Transverse colon (tissue), 4 donors: ENCODE results near the gene ZBTB7C. TPM values are rescaled to one million over a fixed set of nuclear protein-coding genes. Genes with fewer than 3 reads are reported as not detected.

Source experiments
- DNase-seq: peaks from one replicate; pipeline ENCODE4 v3.0.0-alpha.2; 2019
- H3K27ac ChIP-seq, 4 donors: fragments of 200-600 bp; sonication (generic); 2 replicates each; pipeline ENCODE4 v1.5.1; 2016 to 2018; ENCODE audit warnings: inconsistent platforms in 4 of 4
- H3K27me3 ChIP-seq: fragments of 200-600 bp; sonication (generic); 2 replicates; pipeline ENCODE4 v1.5.1; 2017; ENCODE audit warnings: inconsistent platforms
- H3K36me3 ChIP-seq, 4 donors: fragments of 200-600 bp; sonication (generic); 2 replicates each; pipeline ENCODE4 v1.5.1; 2017 to 2019; ENCODE audit warnings: inconsistent platforms in 4 of 4
- H3K4me1 ChIP-seq, 4 donors: fragments of 200-600 bp; sonication (generic); 2 replicates each; pipeline ENCODE4 v1.5.1; 2017 to 2020; ENCODE audit warnings: inconsistent platforms in 4 of 4
- H3K4me3 ChIP-seq, 4 donors: fragments of 200-600 bp; sonication (generic); 1 replicate in 1 of 4; 2 replicates in 3 of 4; pipeline versions ENCODE4 v1.5.1 to v1.6.1; 2017 to 2019; ENCODE audit warnings: inconsistent platforms in 4 of 4
- H3K9me3 ChIP-seq, 2 donors: fragments of 200-600 bp; sonication (generic); 2 replicates each; pipeline ENCODE4 v1.5.1; 2017 to 2019; ENCODE audit warnings: inconsistent platforms in 2 of 2
- EP300 ChIP-seq: sonication (generic); formaldehyde crosslinking; IDR thresholded peaks from one replicate; pipeline ENCODE4 v1.6.1; 2017; ENCODE audit warnings: antibody characterized with exemption, low read depth
- POLR2A ChIP-seq: fragments of 450-650 bp; IDR thresholded peaks from one replicate; pipeline ENCODE4 v1.6.1; 2016; ENCODE audit warnings: antibody characterized with exemption, mild to moderate bottlenecking, moderate library complexity
- POLR2AphosphoS5 ChIP-seq, 3 donors: sonication (generic); formaldehyde crosslinking; IDR thresholded peaks; one replicate each; pipeline ENCODE4 v1.6.1; 2016; ENCODE audit warnings: antibody characterized with exemption in 3 of 3
- WGBS, 2 donors: methylation state at CpG; one replicate each; pipeline ENCODE4 v1.1.5; 2018; ENCODE audit warnings: low coverage in 1 of 2; 5-methylcytosine and 5-hydroxymethylcytosine counted together
- in situ Hi-C, 4 donors: fragments of 200-750 bp; cut with MboI; loops; one replicate each; pipeline versions ENCODE4 v1.15.0 to v1.15.1; 2017; ENCODE audit warnings: low sequenced_read_pairs in 3 of 4, low pct_ligation_motif_present in 1 of 4, low pct_unique_long_range_greater_than_20kb in 1 of 4
- intact Hi-C: fragments of 100-400 bp; cut with DNase I; formaldehyde crosslinking; loops from one replicate; pipeline ENCODE4 v1.15.1; 2023; ENCODE audit warnings: low total_unique reads
- total RNA-seq, 4 donors: library from RNA; depleted of rRNA; stranded (reverse); fragments of >200 nt; gene quantifications; one replicate each; pipeline ENCODE4 v1.1.0, GENCODE V29; 2016
- TF ChIP-seq, protein P1 (sequence below), 5 experiments: fragments of 200-600 bp in 3 of 5; fragments of 450-650 bp in 2 of 5; sonication (generic) in 3 of 5; IDR thresholded peaks; 1 replicate in 2 of 5; 2 replicates in 3 of 5; pipeline ENCODE4 v1.5.1; 2016 to 2017; ENCODE audit warnings: antibody characterized with exemption in 5 of 5, inconsistent platforms in 3 of 5, mild to moderate bottlenecking in 2 of 5, moderate library complexity in 1 of 5

The ZBTB7C gene
- total RNA-seq, 4 donors from 2014 or later = 38.4 to 81.2 (median 47.5) TPM

DNA sequence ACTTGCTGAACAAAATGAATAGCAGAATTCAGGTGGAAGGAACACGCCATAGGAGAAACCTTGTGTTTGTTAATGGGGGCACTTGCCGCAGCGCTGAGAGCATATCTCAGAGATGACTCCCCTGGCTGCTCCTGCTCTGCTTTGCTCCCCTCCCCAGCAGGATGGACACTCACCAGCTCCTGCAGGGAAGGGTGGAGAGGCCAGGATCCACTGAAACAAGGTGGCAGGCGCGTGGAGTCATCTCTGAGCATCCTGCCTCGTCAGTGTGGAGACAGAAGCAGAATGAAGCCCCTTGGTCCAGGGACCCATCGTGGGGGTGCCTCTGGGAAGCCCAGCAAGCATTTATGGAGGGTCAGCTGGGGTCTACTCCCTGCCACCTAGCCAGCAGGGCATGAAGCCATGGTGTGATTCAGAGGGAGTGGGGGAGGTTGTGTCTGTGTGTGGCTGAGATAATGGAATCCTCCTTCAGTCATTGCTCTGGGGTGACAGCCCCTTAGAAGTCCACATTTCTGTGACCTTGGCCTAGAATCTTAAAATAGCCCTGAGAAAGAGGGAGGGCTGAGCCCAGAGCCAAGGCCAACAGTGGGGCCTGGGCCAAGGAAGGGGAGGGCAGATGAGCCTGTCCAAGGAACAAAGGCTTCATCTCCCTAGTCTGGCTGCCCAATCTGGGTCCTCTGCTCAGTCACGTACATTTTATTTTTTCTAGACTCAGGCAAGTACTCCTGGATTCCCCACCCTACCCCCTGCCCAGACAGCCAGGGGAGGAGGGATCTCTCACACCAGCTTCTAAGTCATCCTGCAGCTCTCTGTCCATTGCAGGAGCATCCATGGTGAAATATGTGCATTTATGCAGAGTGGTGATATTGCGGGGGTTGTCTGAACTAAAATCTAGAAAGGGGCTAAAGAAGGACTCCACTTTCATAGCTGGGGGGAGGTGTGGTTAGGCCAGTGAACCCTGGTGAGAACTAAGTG lies 215.4 kb downstream of the ZBTB7C start:
- Histone ChIP-seq H3K36me3 (no peaks in the 10 kb centered on the region), H3K27ac (no peak overlapping the region), H3K4me1 (peaks cover 0 to 2% (median 0%) of the 10 kb centered on the region in 4 donors), H3K27me3 (no peaks in the 10 kb centered on the region), H3K4me3 (no peak overlapping the region), H3K9me3 (no peaks in the 10 kb centered on the region)
- no peak for TF ChIP-seq POLR2A
- no peak for TF ChIP-seq POLR2AphosphoS5 (IDR thresholded peaks at IDR 0.05)
- TF ChIP-seq, protein P1, sequence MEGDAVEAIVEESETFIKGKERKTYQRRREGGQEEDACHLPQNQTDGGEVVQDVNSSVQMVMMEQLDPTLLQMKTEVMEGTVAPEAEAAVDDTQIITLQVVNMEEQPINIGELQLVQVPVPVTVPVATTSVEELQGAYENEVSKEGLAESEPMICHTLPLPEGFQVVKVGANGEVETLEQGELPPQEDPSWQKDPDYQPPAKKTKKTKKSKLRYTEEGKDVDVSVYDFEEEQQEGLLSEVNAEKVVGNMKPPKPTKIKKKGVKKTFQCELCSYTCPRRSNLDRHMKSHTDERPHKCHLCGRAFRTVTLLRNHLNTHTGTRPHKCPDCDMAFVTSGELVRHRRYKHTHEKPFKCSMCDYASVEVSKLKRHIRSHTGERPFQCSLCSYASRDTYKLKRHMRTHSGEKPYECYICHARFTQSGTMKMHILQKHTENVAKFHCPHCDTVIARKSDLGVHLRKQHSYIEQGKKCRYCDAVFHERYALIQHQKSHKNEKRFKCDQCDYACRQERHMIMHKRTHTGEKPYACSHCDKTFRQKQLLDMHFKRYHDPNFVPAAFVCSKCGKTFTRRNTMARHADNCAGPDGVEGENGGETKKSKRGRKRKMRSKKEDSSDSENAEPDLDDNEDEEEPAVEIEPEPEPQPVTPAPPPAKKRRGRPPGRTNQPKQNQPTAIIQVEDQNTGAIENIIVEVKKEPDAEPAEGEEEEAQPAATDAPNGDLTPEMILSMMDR (IDR thresholded peaks at IDR 0.05) = no peak
- DNase-seq = no peak
- in situ Hi-C loops (no loop called here), intact Hi-C loops (no loop called here)
- WGBS, 2 donors = 60 to 86% methylated on average over 1 to 9 of the region's 9 CpGs

DNA sequence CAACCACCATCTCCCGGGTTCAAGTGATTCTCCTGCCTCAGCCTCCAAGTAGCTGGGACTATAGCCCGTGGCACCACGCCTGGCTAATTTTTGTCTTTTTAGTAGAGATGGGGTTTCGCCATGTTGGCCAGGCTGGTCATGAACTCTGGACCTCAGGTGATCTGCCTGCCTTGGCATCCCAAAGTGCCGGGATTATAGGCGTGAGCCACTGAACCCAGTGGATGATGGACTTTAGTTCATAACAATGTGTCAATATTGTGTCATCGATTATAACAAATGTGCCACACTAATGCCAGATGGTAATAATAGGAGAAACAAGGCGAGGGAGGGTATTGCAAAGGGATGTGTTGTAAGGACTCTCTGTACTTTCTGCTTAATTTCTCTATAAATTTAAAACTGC lies 216.6 kb downstream of the ZBTB7C start:
- Histone ChIP-seq H3K27me3 (no peaks in the 10 kb centered on the region), H3K27ac (no peak overlapping the region), H3K36me3 (no peaks in the 10 kb centered on the region), H3K4me1 (no peaks in the 10 kb centered on the region), H3K4me3 (no peak overlapping the region), H3K9me3 (no peaks in the 10 kb centered on the region)
- TF ChIP-seq POLR2A = no peak
- TF ChIP-seq, protein P1 (IDR thresholded peaks at IDR 0.05) = no peak
- TF ChIP-seq POLR2AphosphoS5 (IDR thresholded peaks at IDR 0.05) = no peak
- TF ChIP-seq EP300 = no peak
- intact Hi-C loops (no loop called here), in situ Hi-C loops (no loop called here)
- no peak for DNase-seq
- WGBS, 2 donors = 78 to 87% methylated on average over 6 to 8 of the region's 8 CpGs

DNA sequence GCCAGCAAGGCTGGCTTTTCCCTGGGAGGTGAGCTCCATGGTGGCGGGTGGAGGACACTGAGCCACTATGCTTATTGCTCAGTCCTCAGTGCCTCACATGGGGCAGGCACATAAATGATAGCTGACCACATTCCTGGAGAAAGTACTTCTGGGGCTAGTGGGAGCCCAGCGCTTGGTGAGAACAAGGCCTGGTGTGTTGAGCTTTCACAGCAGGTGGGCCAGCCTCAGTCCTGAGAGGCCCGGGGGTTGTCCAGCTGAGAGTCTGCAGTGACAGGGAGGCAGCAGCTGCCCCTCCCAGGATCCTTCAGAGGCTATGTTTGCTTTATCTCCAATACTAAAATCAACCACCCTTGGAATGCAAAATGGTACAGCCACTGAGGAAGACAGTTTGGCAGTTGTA lies 217.7 kb downstream of the ZBTB7C start:
- TF ChIP-seq, protein P1 (IDR thresholded peaks at IDR 0.05) = no peak
- TF ChIP-seq POLR2AphosphoS5 (IDR thresholded peaks at IDR 0.05) = no peak
- TF ChIP-seq EP300 = no peak
- TF ChIP-seq POLR2A = no peak

DNA sequence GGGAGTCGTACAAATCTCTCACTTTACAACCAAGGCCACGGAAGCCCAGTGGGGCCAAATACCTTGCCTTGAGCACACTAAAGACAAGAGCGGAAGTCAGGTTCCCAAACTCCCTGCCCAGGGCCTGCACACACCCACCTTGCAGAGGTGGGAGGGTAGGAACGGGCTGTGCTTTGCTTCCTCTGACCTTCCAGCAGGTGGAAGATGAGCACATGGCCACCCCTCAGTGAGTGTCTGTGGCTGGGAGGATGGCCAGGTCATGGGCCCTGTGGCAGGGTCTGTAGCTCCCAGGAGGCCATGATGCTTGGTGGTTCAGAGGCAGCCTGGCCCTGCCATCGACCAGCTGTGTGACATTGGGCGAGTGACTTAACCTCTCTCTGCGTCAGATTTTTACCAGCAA lies 218.2 kb downstream of the ZBTB7C start:
- Histone ChIP-seq H3K27ac (no peak overlapping the region), H3K27me3 (no peaks in the 10 kb centered on the region), H3K9me3 (no peaks in the 10 kb centered on the region), H3K4me3 (no peak overlapping the region), H3K4me1 (no peaks in the 10 kb centered on the region), H3K36me3 (no peaks in the 10 kb centered on the region)
- no peak for TF ChIP-seq POLR2A
- TF ChIP-seq EP300 = no peak
- no peak for TF ChIP-seq POLR2AphosphoS5 (IDR thresholded peaks at IDR 0.05)
- TF ChIP-seq, protein P1 (IDR thresholded peaks at IDR 0.05) = no peak
- WGBS, 2 donors = 70% methylated on average over 7 of the region's 7 CpGs; no CpG with 5 or more reads in 1 of the 2 donors
- no peak for DNase-seq
- in situ Hi-C loops (no loop called here), intact Hi-C loops (no loop called here)

More for the DNA sequence above, 217.7 kb downstream of the ZBTB7C start:
- Histone ChIP-seq H3K36me3 (no peaks in the 10 kb centered on the region), H3K27ac (no peak overlapping the region), H3K4me3 (no peak overlapping the region), H3K4me1 (no peaks in the 10 kb centered on the region), H3K9me3 (no peaks in the 10 kb centered on the region), H3K27me3 (no peaks in the 10 kb centered on the region)
- WGBS, 2 donors = 67 to 100% methylated on average over 1 to 3 of the region's 3 CpGs
- DNase-seq = no peak
- intact Hi-C loops = no loop called here
- in situ Hi-C loops = no loop called here
